HTERT RPE-1 (cell line): Measurements from ENCODE around the gene EPGN.

Source experiments
- in situ Hi-C: fragments of 300-500 bp; cut with MboI; formaldehyde crosslinking; loops from 4 replicates; pipeline ENCODE4 v1.14.3; 2020; ENCODE audit warnings: low sequenced_read_pairs

Gene EPGN, protein sequence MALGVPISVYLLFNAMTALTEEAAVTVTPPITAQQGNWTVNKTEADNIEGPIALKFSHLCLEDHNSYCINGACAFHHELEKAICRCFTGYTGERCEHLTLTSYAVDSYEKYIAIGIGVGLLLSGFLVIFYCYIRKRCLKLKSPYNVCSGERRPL

GRCh38 chr4:74308215-74308614, at the start of gene EPGN:
EPGN (plus strand) TSS chr4:74308470; CDS start chr4:74308534, 64 bp downstream.
- in situ Hi-C loops: loop anchor here (25.0 kb wide), 1 partner anchor 121 kb away; no protein-coding TSS in a partner anchor

- in situ Hi-C loops: no loop called here
These were observed 49.3 kb upstream of the EPGN start for GRCh38 chr4:74258963-74259362.

GRCh38 chr4:74260036-74260435, 48.2 kb upstream of the EPGN start:
- in situ Hi-C loops: no loop called here

DNA sequence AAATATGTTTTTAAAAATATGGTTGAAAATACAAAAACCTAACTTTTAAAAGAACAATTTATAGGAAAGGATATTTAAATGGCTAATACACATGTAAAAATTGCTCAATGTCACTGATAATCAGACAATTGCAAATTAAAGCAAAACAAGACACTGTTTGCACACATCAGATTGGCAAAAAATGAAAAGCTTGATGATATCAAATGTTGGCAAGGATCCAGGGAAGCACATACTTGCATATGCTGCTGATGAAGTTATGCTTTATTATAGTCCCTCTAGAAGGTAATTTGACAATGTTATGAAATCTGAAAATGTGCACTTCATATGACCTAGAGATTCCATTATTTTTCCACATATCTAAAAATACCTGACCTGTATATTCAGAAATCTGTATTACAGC, 45.7 kb upstream of the EPGN start:
- in situ Hi-C loops: no loop called here

DNA sequence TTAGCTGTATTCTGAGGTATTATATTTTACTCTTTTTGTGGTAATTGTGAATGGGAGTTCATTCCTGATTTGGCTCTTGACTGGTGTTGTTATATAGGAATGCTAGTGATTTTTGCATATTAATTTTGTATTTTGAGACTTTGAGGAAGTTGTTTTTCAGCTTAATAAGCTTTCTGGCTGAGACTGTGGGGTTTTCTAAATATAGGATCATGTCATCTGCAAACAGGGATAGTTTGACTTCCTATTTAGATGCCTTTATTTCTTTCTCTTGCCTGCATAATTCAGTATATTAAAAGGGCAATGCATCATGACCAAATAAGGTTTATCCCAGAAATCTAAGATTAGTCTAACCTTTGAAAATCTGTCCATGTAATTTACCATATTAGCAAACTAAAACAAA, 44.7 kb upstream of the EPGN start:
- in situ Hi-C loops: no loop called here

GRCh38 chr4:74266081-74266480, 42.2 kb upstream of the EPGN start:
- in situ Hi-C loops: no loop called here

GRCh38 chr4:74267998-74268606, 40.2 kb upstream of the EPGN start:
- in situ Hi-C loops: no loop called here

DNA sequence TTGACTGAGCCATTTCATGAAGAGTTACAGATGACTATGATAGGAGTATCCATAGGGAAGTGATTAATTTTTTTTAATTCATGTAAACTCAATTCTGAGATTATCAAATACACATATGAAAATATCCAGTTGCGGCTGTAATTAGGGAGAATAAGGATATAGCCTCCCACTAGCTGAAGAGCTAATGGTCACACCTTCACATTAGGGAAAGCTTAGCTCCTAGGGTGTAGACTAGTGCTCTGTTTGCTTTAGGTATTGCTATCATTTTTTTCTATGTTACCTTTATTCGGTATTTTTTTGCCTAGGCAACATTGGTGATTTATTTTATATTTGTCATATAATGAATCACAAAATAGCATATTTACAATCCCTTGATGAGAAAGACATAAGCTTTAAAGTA, 39.6 kb upstream of the EPGN start:
- in situ Hi-C loops: no loop called here

- in situ Hi-C loops: no loop called here
These were observed 29.8 kb upstream of the EPGN start for GRCh38 chr4:74278490-74278889.

DNA sequence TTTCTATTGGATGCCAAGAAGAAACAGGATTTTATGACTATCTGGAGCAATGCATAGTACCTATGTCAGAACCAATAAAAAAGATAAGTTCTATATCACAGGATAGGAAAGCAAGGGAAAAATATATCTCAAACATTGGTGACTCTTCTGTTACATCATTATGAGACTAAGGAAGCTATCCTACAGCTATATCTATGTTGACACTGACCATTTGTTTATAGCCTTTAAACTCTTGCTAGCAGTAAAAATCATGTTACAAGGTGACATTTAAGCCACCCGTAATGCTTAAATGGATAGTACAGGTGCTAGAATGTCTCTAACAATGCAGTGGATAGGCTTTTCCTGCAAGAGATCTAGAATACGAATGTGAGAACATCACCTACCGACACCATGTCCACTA, 28.6 kb upstream of the EPGN start:
- in situ Hi-C loops: no loop called here

DNA sequence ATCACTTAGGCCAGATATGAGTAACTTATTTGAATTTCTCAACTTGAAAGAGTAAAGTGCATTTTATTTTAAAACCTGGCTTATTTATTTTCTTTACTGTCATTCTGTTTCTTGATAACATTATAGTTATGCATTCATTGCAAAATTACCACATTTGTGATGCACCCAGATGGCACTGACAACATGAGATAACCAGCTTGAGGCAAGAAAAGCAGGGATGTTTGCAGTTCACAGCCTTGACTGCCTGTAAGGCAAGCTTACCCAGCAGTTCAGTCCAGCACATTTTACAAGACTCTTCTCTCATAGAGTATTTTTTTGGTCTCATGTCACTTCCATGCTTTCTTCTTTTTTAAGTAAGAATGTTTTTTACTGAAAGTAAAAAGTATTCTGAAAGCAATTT, 25.3 kb upstream of the EPGN start:
- in situ Hi-C loops: no loop called here

- in situ Hi-C loops: no loop called here
These were observed 24.7 kb upstream of the EPGN start for GRCh38 chr4:74283614-74284013.

- in situ Hi-C loops: no loop called here
These were observed 24.2 kb upstream of the EPGN start for GRCh38 chr4:74284053-74284452.

DNA sequence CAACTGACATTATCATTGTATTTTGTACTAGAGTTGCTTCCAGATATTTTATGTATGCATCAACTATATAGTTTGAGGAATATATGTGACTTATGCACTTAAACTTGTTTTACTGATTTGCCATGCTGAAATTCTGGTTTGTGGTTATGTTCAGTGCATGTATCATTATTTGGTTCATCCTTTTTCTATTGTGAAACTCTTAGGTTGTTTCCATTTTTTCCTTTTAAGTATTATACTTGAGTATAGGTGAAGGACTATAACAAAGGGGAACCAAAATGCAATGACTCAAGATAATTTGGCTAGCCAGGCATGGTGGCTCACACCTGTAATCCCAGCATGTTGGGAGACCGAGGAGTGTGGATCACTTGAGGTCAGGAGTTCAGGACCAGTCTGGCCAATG, 21.1 kb upstream of the EPGN start:
- in situ Hi-C loops: no loop called here

- in situ Hi-C loops: no loop called here
These were observed 20.5 kb upstream of the EPGN start for GRCh38 chr4:74287791-74288190.

GRCh38 chr4:74291471-74291870, 16.8 kb upstream of the EPGN start:
- in situ Hi-C loops: no loop called here

- in situ Hi-C loops: no loop called here
These were observed 16.0 kb upstream of the EPGN start for GRCh38 chr4:74292111-74292870.

DNA sequence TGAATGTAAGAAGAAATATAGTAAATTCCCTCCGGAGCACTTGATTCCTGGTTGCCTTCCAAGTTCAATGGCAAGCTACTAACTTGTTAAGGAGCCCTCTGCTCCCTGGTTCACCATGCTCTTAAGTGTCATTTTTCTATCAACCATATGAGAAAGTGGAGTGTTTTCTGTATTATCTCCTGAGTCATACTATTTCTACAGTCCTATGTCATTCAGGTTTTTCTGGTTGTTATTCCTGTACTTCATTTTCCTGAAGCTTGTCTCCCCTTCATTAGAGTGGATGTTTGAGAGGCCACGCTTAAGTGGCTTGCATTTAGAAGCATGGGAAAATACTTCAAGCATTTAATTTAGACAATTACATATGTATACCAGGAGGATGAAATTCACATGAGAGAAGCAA, 14.7 kb upstream of the EPGN start:
- in situ Hi-C loops: no loop called here

DNA sequence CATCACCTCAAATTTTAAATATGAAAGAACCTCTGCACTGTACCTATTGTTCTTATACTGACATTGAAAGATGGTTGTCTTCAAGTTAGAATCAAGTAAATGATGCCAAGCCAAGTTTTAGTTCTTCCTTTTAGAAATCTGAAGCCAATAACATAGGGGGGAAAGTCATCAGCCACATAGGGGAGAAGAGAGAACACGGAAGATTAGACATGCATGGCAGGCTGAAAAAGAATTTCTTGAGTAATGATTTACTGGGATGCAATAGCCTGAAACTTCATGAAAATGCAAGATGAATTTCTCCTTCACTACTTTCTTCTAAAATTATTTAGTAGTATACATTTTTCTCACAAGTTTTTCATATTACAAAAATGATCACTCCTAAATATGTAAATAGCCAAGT, 13.6 kb upstream of the EPGN start:
- in situ Hi-C loops: no loop called here

DNA sequence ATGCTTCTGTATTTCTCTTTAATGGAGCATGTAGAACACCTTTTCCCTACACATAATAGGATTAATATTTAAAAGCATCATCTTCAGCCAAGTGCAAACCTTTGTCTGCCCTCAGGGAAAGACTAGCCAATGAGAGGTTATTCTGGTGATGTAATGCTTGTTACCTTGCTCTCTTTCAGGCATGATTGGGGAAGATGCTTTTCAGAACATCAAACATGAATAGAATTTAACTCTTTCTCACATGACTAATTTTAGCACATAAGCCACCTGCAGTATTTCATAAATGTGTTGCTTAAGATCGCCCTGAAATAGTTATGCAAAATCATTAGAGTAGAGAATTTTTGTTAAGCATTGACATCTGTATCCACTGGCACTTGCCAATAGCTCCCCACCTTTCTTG, 10.7 kb upstream of the EPGN start:
- in situ Hi-C loops: no loop called here

GRCh38 chr4:74304095-74304625, 4.1 kb upstream of the EPGN start:
- in situ Hi-C loops: loop anchor here (25.0 kb wide), 1 partner anchor 117 kb away; no protein-coding TSS in a partner anchor

GRCh38 chr4:74305000-74305399, 3.3 kb upstream of the EPGN start:
- in situ Hi-C loops: loop anchor here (25.0 kb wide), 1 partner anchor 118 kb away; no protein-coding TSS in a partner anchor
